ENCODE data around the gene BTNL8. TPM values are rescaled to one million over a fixed set of nuclear protein-coding genes. Genes with fewer than 3 reads are reported as not detected.

BTNL8 gene
- total and polyA plus RNA-seq, 4 donors: 0.29 to 2.0 (median 0.30) TPM; not detected in 1

GRCh38 chr5:180990086-180990881, 91.3 kb downstream of the BTNL8 start:
- DNase-seq (no peak), ATAC-seq (ENCODE audit: low FRiP score) (no peak)
- Histone ChIP-seq H3K36me3 (ENCODE audit: control insufficient read depth in 1 of 2, insufficient read depth in 2 of 2, low read length in 1 of 2) (no peaks in the 10 kb centered on the region), H3K4me3 (ENCODE audit: low read length in 2 of 2) (no peak overlapping the region), H3K4me1 (ENCODE audit: control insufficient read depth in 1 of 2, insufficient read depth in 2 of 2, low read length in 2 of 2) (no peaks in the 10 kb centered on the region), H3K27ac (ENCODE audit: low read depth in 1 of 2, low read length in 2 of 2) (no peak overlapping the region), H3K27me3 (ENCODE audit: control insufficient read depth in 1 of 2, insufficient read depth in 2 of 2, low read length in 1 of 2) (no peaks in the 10 kb centered on the region), H3K9me3 (ENCODE audit: control insufficient read depth, low read length) (no peaks in the 10 kb centered on the region)
- 19 to 29% methylated on average over 15 to 16 of the region's 16 CpGs for WGBS, 2 donors
- intact Hi-C loops (cut with DNase I): no loop called here

GRCh38 chr5:180990882-180991242, 91.9 kb downstream of the BTNL8 start:
- no peaks in the 10 kb centered on the region for H3K27me3 ChIP-seq (ENCODE audit: control insufficient read depth in 1 of 2, insufficient read depth in 2 of 2, low read length in 1 of 2)
- no peak overlapping the region for H3K27ac ChIP-seq (ENCODE audit: low read depth in 1 of 2, low read length in 2 of 2)
- H3K36me3 ChIP-seq (ENCODE audit: control insufficient read depth in 1 of 2, insufficient read depth in 2 of 2, low read length in 1 of 2): no peaks in the 10 kb centered on the region
- no peaks in the 10 kb centered on the region for H3K9me3 ChIP-seq (ENCODE audit: control insufficient read depth, low read length)
- ATAC-seq (ENCODE audit: low FRiP score): no peak
- no peaks in the 10 kb centered on the region for H3K4me1 ChIP-seq (ENCODE audit: control insufficient read depth in 1 of 2, insufficient read depth in 2 of 2, low read length in 2 of 2)
- 40 to 56% methylated on average over 4 to 5 of the region's 5 CpGs for WGBS, 2 donors
- intact Hi-C loops (cut with DNase I): no loop called here
- DNase-seq: no peak
- H3K4me3 ChIP-seq (ENCODE audit: low read length in 2 of 2): no peak overlapping the region

Other genes starting within 250 kb of the BTNL8 start
- gene FLT4, start 249.6 kb upstream of the BTNL8 start, total RNA-seq: 10 to 100 TPM; 13.7 to 22.1 TPM
- 1 to 10 TPM in 1 of 2 donors, under 1 TPM in 1; 0.13 to 1.6 TPM for gene FLT4, start 249.6 kb upstream of the BTNL8 start, polyA plus RNA-seq
- not detected for gene OR2Y1, start 159.1 kb upstream of the BTNL8 start, total RNA-seq
- not detected for gene OR2Y1, start 159.1 kb upstream of the BTNL8 start, polyA plus RNA-seq
- gene MGAT1, start 96.4 kb upstream of the BTNL8 start, total RNA-seq: 100 to 1,000 TPM; 143 to 180 TPM
- 10 to 100 TPM; 60.5 to 79.5 TPM for gene MGAT1, start 96.4 kb upstream of the BTNL8 start, polyA plus RNA-seq
- 10 to 100 TPM; 20.2 to 24.7 TPM for gene ZFP62, start 37.9 kb upstream of the BTNL8 start, total RNA-seq
- gene ZFP62, start 37.9 kb upstream of the BTNL8 start, polyA plus RNA-seq: 10 to 100 TPM in 1 of 2 donors, 1 to 10 TPM in 1; 6.5 to 12.0 TPM
- gene BTNL3, start 89.7 kb downstream of the BTNL8 start, total RNA-seq: not detected
- 1 to 10 TPM in 1 of 2 donors, not detected in 1; 6.5 TPM for gene BTNL3, start 89.7 kb downstream of the BTNL8 start, polyA plus RNA-seq
- 10 to 100 TPM; 16.8 to 33.0 TPM for gene BTNL9, start 141.1 kb downstream of the BTNL8 start, total RNA-seq
- under 1 TPM; 0.26 to 0.75 TPM for gene BTNL9, start 141.1 kb downstream of the BTNL8 start, polyA plus RNA-seq
- not detected for gene OR2V1, start 232.0 kb downstream of the BTNL8 start, total RNA-seq
- gene OR2V1, start 232.0 kb downstream of the BTNL8 start, polyA plus RNA-seq: not detected
- not detected for gene OR2V2, start 248.4 kb downstream of the BTNL8 start, total RNA-seq
- gene OR2V2, start 248.4 kb downstream of the BTNL8 start, polyA plus RNA-seq: not detected

Measured in aorta (tissue), 5 donors.